KMS-11 (cell line): Measurements from ENCODE around the gene BPIFB6.

Source experiments
- H2AFZ ChIP-seq: fragments of 200-600 bp; sonication (generic); 2 replicates; pipeline ENCODE4 v1.6.1; 2016; ENCODE audit warnings: antibody characterized with exemption, mixed run types, low read depth
- H3K27ac ChIP-seq: fragments of 200-600 bp; sonication (generic); 2 replicates; pipeline ENCODE4 v1.6.1; 2016; ENCODE audit warnings: mild to moderate bottlenecking, mixed run types
- H3K27me3 ChIP-seq: fragments of 200-600 bp; sonication (generic); 2 replicates; pipeline ENCODE4 v1.6.1; 2017; ENCODE audit warnings: mild to moderate bottlenecking, low read depth, mixed run types, moderate library complexity; ENCODE audit not compliant: insufficient read depth
- H3K36me3 ChIP-seq: fragments of 200-600 bp; sonication (generic); 2 replicates; pipeline ENCODE4 v1.6.1; 2017; ENCODE audit warnings: mild to moderate bottlenecking, mixed run types; ENCODE audit not compliant: insufficient read depth
- H3K4me1 ChIP-seq: fragments of 200-600 bp; sonication (generic); 2 replicates; pipeline ENCODE4 v1.6.1; 2016; ENCODE audit warnings: mild to moderate bottlenecking, low read depth, mixed run types; ENCODE audit not compliant: poor library complexity, severe bottlenecking
- H3K4me2 ChIP-seq: fragments of 200-600 bp; sonication (generic); 2 replicates; pipeline ENCODE4 v1.7.0; 2016; ENCODE audit warnings: mild to moderate bottlenecking, mixed run types
- H3K4me3 ChIP-seq: fragments of 200-600 bp; sonication (generic); IDR thresholded peaks from 2 replicates; pipeline ENCODE4 v1.6.1; 2017; ENCODE audit warnings: low read depth, low read length, mixed read lengths; ENCODE audit not compliant: insufficient read depth
- H3K79me2 ChIP-seq: fragments of 200-600 bp; sonication (generic); 2 replicates; pipeline ENCODE4 v1.6.1; 2016; ENCODE audit warnings: low read depth, mixed run types; ENCODE audit not compliant: insufficient read depth
- H3K9ac ChIP-seq: fragments of 200-600 bp; sonication (generic); 2 replicates; pipeline ENCODE4 v1.6.1; 2016; ENCODE audit warnings: mild to moderate bottlenecking, mixed run types
- H4K20me1 ChIP-seq: fragments of 200-600 bp; sonication (generic); 2 replicates; pipeline ENCODE4 v1.6.1; 2016; ENCODE audit warnings: mild to moderate bottlenecking, mixed run types; ENCODE audit not compliant: insufficient read depth
- TF ChIP-seq, protein P1 (sequence below): fragments of 200-600 bp; sonication (generic); conservative IDR thresholded peaks from 2 replicates; pipeline ENCODE4 v1.6.1; 2017; ENCODE audit warnings: low read depth, mild to moderate bottlenecking, antibody characterized with exemption, low read length, moderate library complexity, mixed read lengths

BPIFB6 gene

DNA sequence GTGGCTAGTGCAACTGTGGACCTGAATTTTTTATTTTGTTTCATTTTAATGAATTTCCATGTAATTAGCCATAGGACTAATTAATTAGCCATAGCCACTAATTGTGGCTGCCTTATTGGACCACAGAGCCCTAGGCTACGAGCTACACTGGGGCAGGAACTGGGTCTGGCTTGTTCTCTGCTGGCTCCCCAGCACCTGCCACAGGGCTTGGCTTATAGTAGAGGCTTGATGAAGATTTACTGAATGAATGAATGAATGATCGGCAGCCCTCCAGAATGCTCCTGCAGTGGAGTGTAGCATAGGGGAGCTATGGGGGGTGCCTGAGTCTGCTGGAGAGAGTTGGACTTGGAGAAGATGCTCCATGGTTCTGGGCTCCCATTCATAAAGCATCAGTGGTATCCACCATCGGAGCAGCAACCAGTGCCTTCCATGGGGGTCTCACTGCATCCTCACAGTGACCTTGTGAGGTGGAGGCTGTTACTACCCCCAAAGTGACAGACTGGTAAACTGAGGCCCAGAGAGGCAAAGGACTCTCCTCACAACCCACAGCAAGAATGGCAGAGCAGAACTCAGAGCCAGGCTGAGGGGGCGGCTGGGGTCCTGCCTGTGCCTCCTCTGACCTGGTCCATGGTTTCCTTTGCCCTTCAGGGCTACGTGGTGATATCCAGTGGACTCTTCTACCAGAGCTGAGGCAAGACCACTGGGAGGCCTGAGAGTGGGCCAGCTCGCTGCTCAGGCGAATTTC lies 8.6 kb upstream of the BPIFB6 start:
- H2AFZ ChIP-seq, result no peak overlapping the region
- peaks cover 29% of the 10 kb centered on the region for H3K27me3 ChIP-seq
- TF ChIP-seq, protein P1, sequence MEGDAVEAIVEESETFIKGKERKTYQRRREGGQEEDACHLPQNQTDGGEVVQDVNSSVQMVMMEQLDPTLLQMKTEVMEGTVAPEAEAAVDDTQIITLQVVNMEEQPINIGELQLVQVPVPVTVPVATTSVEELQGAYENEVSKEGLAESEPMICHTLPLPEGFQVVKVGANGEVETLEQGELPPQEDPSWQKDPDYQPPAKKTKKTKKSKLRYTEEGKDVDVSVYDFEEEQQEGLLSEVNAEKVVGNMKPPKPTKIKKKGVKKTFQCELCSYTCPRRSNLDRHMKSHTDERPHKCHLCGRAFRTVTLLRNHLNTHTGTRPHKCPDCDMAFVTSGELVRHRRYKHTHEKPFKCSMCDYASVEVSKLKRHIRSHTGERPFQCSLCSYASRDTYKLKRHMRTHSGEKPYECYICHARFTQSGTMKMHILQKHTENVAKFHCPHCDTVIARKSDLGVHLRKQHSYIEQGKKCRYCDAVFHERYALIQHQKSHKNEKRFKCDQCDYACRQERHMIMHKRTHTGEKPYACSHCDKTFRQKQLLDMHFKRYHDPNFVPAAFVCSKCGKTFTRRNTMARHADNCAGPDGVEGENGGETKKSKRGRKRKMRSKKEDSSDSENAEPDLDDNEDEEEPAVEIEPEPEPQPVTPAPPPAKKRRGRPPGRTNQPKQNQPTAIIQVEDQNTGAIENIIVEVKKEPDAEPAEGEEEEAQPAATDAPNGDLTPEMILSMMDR, result no peak
- no peak overlapping the region for H3K27ac ChIP-seq
- H3K4me2 ChIP-seq, result no peak overlapping the region
- no peaks in the 10 kb centered on the region for H3K79me2 ChIP-seq
- H3K36me3 ChIP-seq, result no peaks in the 10 kb centered on the region
- H4K20me1 ChIP-seq, result no peaks in the 10 kb centered on the region
- no peak overlapping the region for H3K9ac ChIP-seq
- no peaks in the 10 kb centered on the region for H3K4me1 ChIP-seq
- no peak overlapping the region for H3K4me3 ChIP-seq

DNA sequence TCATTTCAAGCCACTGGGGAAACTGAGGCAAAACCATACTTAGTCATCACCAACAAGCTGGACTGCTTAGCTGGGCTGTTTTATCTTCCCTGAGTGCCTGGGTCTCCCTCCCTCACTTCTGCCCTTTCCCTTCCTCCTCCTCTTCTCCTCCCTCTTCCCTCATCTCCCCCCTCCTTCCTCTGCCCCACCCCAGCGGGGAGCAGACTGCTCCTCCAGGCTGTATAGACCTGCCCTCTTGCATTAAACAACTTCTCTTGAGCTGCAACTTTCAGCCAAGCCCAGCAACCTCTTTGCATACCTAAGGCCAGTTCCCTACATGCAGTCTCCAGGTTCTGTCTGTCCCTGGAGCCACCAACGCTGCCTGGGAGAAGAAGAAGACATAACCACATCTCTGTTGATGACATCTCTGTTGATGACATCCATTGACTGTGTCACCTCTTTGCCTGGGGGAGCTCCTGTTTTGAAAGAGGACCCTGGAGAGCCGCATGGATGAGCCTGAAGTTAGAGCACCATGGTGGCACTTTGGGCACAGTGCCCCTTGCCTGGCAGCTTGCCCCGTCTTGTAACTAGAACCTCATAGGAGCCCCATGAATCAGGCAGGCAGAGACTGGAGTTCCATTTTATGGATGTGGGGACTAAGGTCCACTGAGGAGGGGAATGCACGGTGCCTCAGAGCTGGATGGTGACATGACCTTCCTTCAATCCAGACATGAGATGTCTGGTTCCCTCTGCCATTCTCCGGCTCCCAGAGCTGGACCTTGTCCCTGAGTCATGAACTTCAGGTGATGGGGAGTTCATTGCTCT lies 7.8 kb upstream of the BPIFB6 start:
- H3K79me2 ChIP-seq, result no peaks in the 10 kb centered on the region
- no peak overlapping the region for H3K27ac ChIP-seq
- peaks cover 27% of the 10 kb centered on the region for H3K27me3 ChIP-seq
- H3K4me2 ChIP-seq, result no peak overlapping the region
- H3K36me3 ChIP-seq, result no peaks in the 10 kb centered on the region
- H3K4me1 ChIP-seq, result no peaks in the 10 kb centered on the region
- TF ChIP-seq, protein P1, result no peak
- H3K9ac ChIP-seq, result no peak overlapping the region
- no peak overlapping the region for H2AFZ ChIP-seq
- H3K4me3 ChIP-seq, result no peak overlapping the region
- H4K20me1 ChIP-seq, result no peaks in the 10 kb centered on the region

DNA sequence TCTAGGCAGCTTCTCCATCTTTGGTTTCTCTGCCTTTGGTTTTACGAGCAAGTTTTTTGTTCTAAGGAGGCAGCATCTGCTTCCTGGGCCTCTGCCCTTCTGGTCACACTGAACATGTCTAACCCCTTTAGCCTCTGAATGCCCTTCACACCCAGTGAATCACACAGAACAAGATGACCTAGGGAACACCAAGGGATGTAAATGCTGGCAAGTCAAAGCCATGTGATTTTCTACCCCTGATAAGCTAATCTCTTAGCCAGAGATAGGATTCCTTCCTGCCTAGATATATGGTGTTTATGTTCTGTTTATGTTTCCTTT lies 7.2 kb upstream of the BPIFB6 start:
- Histone ChIP-seq H4K20me1 (no peaks in the 10 kb centered on the region), H3K27ac (no peak overlapping the region), H3K4me1 (no peaks in the 10 kb centered on the region), H3K36me3 (no peaks in the 10 kb centered on the region), H3K27me3 (peaks cover 21% of the 10 kb centered on the region), H3K4me2 (no peak overlapping the region), H3K9ac (no peak overlapping the region), H3K79me2 (no peaks in the 10 kb centered on the region), H2AFZ (no peak overlapping the region), H3K4me3 (no peak overlapping the region)
- TF ChIP-seq, protein P1, result no peak

DNA sequence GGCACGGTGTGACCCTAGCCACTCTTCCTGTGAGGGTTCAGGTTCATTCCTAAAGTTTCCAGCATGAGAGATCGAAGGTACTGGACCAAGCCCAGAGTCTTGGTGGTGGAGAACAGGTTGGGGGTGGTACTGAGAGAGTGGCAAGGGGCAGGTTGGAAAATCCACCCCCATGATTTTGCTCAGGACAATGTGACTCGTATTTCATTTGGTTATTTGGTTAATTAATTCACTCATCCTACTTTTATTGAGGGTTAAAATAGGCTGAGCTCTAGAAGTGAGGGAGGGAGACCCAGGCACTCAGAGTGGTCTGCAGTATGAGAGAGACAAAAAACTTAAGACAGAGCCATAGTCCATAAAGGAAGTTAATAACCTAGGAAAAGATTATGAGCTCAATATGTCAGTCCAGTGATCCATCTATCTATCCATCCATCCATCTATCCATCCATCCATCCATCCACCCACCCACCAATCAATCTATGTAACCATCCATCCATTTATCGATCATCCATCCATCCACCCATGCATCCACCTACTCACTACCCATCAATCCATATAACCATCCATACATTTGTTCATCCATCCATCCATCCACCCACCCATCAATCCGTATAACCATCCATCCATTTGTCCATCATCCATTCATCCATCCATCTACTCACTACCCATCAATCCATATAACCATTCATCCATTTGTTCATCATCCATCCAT lies 6.7 kb upstream of the BPIFB6 start:
- H3K4me1 ChIP-seq, result no peaks in the 10 kb centered on the region
- no peaks in the 10 kb centered on the region for H4K20me1 ChIP-seq
- no peak overlapping the region for H3K9ac ChIP-seq
- no peak overlapping the region for H3K27ac ChIP-seq
- H3K4me3 ChIP-seq, result no peak overlapping the region
- TF ChIP-seq, protein P1, result no peak
- H2AFZ ChIP-seq, result no peak overlapping the region
- H3K27me3 ChIP-seq, result peaks cover 16% of the 10 kb centered on the region
- no peaks in the 10 kb centered on the region for H3K79me2 ChIP-seq
- no peak overlapping the region for H3K4me2 ChIP-seq
- no peaks in the 10 kb centered on the region for H3K36me3 ChIP-seq
